ENCODE results near the gene DNAJB11.

Gene DNAJB11

DNA sequence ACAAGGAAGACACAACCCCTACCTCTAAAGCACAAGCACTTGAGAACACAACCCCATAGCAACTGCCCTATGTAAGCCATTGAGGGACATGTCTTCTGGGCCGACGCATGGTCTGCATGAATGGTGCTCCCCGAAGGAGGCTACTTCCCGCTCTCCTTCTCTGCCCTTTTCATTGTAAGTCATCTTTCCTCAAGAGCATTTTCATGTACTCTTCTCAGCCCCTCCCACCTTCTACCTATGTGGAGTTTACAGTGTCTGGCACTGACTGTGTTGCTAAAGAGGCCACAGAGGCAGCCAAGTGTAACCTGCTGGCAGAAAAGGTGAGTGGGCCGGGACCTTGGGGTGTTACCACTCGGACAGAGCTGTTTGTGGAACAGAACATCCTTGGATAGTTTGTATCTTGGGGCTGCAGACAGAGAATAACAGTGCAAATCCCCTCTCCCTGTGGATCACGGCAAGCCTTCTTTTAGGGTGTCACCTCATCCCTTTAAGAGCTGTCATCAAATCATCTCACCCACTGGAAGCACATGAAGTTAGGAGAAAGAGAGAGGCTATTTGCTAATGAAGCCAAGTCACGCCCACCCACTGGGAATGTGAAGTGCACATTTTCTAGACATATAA is 47.9 kb downstream of the DNAJB11 start:
- Histone ChIP-seq H3K27me3 (ENCODE audit: insufficient read depth, poor library complexity, severe bottlenecking) (peaks cover 3% of the 10 kb centered on the region), H3K27ac (replicated peaks) (no peak overlapping the region), H3K4me3 (replicated peaks; ENCODE audit: insufficient read depth, low read length) (no peak overlapping the region)
- TF ChIP-seq POLR2AphosphoS5 (IDR thresholded peaks at IDR 0.05; ENCODE audit: low read depth) (no peak), GABPA (IDR thresholded peaks at IDR 0.05; ENCODE audit: low read depth) (no peak), SPI1 (IDR thresholded peaks at IDR 0.05; ENCODE audit: borderline replicate concordance, low read depth) (no peak)
- TF ChIP-seq, protein P1, sequence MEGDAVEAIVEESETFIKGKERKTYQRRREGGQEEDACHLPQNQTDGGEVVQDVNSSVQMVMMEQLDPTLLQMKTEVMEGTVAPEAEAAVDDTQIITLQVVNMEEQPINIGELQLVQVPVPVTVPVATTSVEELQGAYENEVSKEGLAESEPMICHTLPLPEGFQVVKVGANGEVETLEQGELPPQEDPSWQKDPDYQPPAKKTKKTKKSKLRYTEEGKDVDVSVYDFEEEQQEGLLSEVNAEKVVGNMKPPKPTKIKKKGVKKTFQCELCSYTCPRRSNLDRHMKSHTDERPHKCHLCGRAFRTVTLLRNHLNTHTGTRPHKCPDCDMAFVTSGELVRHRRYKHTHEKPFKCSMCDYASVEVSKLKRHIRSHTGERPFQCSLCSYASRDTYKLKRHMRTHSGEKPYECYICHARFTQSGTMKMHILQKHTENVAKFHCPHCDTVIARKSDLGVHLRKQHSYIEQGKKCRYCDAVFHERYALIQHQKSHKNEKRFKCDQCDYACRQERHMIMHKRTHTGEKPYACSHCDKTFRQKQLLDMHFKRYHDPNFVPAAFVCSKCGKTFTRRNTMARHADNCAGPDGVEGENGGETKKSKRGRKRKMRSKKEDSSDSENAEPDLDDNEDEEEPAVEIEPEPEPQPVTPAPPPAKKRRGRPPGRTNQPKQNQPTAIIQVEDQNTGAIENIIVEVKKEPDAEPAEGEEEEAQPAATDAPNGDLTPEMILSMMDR (IDR thresholded peaks at IDR 0.05; ENCODE audit: insufficient read depth, low read length), result no peak
- TF ChIP-seq, protein P2, sequence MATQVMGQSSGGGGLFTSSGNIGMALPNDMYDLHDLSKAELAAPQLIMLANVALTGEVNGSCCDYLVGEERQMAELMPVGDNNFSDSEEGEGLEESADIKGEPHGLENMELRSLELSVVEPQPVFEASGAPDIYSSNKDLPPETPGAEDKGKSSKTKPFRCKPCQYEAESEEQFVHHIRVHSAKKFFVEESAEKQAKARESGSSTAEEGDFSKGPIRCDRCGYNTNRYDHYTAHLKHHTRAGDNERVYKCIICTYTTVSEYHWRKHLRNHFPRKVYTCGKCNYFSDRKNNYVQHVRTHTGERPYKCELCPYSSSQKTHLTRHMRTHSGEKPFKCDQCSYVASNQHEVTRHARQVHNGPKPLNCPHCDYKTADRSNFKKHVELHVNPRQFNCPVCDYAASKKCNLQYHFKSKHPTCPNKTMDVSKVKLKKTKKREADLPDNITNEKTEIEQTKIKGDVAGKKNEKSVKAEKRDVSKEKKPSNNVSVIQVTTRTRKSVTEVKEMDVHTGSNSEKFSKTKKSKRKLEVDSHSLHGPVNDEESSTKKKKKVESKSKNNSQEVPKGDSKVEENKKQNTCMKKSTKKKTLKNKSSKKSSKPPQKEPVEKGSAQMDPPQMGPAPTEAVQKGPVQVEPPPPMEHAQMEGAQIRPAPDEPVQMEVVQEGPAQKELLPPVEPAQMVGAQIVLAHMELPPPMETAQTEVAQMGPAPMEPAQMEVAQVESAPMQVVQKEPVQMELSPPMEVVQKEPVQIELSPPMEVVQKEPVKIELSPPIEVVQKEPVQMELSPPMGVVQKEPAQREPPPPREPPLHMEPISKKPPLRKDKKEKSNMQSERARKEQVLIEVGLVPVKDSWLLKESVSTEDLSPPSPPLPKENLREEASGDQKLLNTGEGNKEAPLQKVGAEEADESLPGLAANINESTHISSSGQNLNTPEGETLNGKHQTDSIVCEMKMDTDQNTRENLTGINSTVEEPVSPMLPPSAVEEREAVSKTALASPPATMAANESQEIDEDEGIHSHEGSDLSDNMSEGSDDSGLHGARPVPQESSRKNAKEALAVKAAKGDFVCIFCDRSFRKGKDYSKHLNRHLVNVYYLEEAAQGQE (IDR thresholded peaks at IDR 0.05; ENCODE audit: insufficient replicate concordance, low read depth), result no peak
- DNase-seq (ENCODE audit: low read depth in 1 of 2, low spot score in 1 of 2), result no peak

DNA sequence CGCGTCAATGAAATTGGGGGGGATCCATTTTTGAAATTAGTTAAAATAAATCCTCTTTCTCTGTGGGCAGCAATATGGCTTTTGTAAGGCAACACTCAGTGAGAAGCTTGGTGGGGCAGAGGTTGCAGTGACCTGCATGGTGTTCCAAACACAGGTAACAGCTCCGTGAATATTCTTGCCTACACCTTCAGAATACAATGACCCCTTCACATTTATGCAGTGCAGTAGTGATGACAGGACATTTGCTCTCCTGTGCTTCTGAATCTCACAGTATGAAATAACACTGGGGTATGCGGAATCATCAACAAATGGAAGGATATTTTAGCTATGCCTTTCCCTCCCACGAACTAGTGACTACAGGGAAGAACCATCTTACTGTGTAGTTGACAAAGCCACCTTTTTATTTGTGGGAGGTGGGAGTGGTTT is 49.3 kb downstream of the DNAJB11 start:
- Histone ChIP-seq H3K27ac (replicated peaks) (no peak overlapping the region), H3K4me3 (replicated peaks; ENCODE audit: insufficient read depth, low read length) (no peak overlapping the region), H3K27me3 (ENCODE audit: insufficient read depth, poor library complexity, severe bottlenecking) (peaks cover 3% of the 10 kb centered on the region)
- TF ChIP-seq POLR2AphosphoS5 (IDR thresholded peaks at IDR 0.05; ENCODE audit: low read depth) (no peak), SPI1 (IDR thresholded peaks at IDR 0.05; ENCODE audit: borderline replicate concordance, low read depth) (no peak), GABPA (IDR thresholded peaks at IDR 0.05; ENCODE audit: low read depth) (no peak)
- TF ChIP-seq, protein P2 (IDR thresholded peaks at IDR 0.05; ENCODE audit: insufficient replicate concordance, low read depth), result no peak
- TF ChIP-seq, protein P1 (IDR thresholded peaks at IDR 0.05; ENCODE audit: insufficient read depth, low read length), result no peak
- DNase-seq (ENCODE audit: low read depth in 1 of 2, low spot score in 1 of 2), result no peak

DNA sequence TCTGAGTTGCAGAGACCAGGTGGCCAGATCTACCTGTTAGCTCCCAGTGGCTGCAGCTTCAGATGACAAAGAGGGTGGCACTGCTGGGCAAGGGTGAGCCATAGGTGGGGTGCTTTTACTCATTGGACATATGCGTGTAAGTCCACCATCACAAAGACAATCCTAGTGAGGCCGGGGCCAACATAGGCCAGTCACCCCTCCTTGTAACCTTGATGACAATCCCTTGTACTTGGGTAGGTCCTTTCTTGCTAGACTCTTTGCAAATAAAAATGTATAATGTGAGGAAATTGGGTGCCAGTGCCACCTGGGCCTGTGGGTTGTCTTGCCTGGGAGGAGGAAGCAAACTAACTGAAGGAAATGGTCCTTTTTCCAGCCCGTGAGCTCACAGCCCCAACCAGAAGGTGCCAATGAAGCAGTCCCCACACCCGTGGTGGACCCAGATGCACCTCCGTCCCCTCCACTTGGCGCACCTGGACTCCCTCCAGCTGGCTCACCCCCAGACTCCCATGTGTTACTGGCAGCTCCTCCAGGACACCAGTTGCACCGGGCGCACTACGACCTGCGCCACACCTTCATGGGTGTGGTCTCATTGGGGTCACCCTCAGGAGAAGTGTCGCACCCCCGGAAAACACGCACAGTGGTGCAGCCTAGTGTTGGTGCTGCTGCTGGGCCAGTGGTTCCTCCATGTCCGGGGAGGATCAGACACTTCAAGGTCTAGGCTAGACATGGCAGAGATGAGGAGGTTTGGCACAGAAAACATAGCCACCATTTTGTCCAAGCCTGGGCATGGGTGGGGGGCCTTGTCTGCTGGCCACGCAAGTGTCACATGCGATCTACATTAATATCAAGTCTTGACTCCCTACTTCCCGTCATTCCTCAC is 49.9 kb downstream of the DNAJB11 start:
- H3K27me3 ChIP-seq (ENCODE audit: insufficient read depth, poor library complexity, severe bottlenecking), result peaks cover 3% of the 10 kb centered on the region
- DNase-seq (ENCODE audit: low read depth in 1 of 2, low spot score in 1 of 2), result no peak
- no peak overlapping the region for H3K27ac ChIP-seq (replicated peaks)
- no peak overlapping the region for H3K4me3 ChIP-seq (replicated peaks; ENCODE audit: insufficient read depth, low read length)
- TF ChIP-seq SPI1 (IDR thresholded peaks at IDR 0.05; ENCODE audit: borderline replicate concordance, low read depth), result no peak
- TF ChIP-seq POLR2AphosphoS5 (IDR thresholded peaks at IDR 0.05; ENCODE audit: low read depth), result no peak
- TF ChIP-seq, protein P1 (IDR thresholded peaks at IDR 0.05; ENCODE audit: insufficient read depth, low read length), result no peak
- TF ChIP-seq GABPA (IDR thresholded peaks at IDR 0.05; ENCODE audit: low read depth), result no peak
- TF ChIP-seq, protein P2 (IDR thresholded peaks at IDR 0.05; ENCODE audit: insufficient replicate concordance, low read depth), result no peak

Data from HL-60 (cell line).